Activated naive CD4-positive, alpha-beta T cell treated with Interleukin-2 at 50 U/mL for 16 hours (primary cell): ENCODE data around the gene PARD3.
"Not testable (repeated sequence)": the region's sequence is repeated elsewhere in the genome, so short reads cannot be mapped to it uniquely, and the experiment has no call there.

ENCODE experiments used
- DNase-seq: peaks from one replicate; pipeline ENCODE4 v3.0.0-alpha.2; 2020

The PARD3 gene

GRCh38 chr10:34479520-34480179, 335.4 kb downstream of the PARD3 start:
- no peak for DNase-seq

GRCh38 chr10:34477249-34477648, 337.8 kb downstream of the PARD3 start:
- DNase-seq: no peak

- no peak for DNase-seq
These were observed 338.5 kb downstream of the PARD3 start for GRCh38 chr10:34476608-34477007.

GRCh38 chr10:34475786-34476185, 339.3 kb downstream of the PARD3 start:
- no peak for DNase-seq

GRCh38 chr10:34475274-34475646, 339.8 kb downstream of the PARD3 start:
- DNase-seq: no peak

GRCh38 chr10:34474555-34475273, 340.4 kb downstream of the PARD3 start:
- DNase-seq: no peak

- no peak for DNase-seq
These were observed 341.1 kb downstream of the PARD3 start for GRCh38 chr10:34474009-34474376.

- DNase-seq: no peak
These were observed 341.7 kb downstream of the PARD3 start for GRCh38 chr10:34473174-34474008.

- no peak for DNase-seq
These were observed 344.8 kb downstream of the PARD3 start for GRCh38 chr10:34470307-34470706.

GRCh38 chr10:34469446-34469845, 345.6 kb downstream of the PARD3 start:
- no peak for DNase-seq

GRCh38 chr10:34467902-34468301, 347.2 kb downstream of the PARD3 start:
- DNase-seq: no peak

- DNase-seq: no peak
These were observed 347.7 kb downstream of the PARD3 start for GRCh38 chr10:34467364-34467763.

- no peak for DNase-seq
These were observed 349.4 kb downstream of the PARD3 start for GRCh38 chr10:34465678-34466077.

- DNase-seq: no peak
These were observed 350.5 kb downstream of the PARD3 start for GRCh38 chr10:34464591-34464990.

- DNase-seq: no peak
These were observed 351.1 kb downstream of the PARD3 start for GRCh38 chr10:34464000-34464399.

GRCh38 chr10:34462993-34463392, 352.1 kb downstream of the PARD3 start:
- no peak for DNase-seq

- DNase-seq: no peak
These were observed 353.0 kb downstream of the PARD3 start for GRCh38 chr10:34462056-34462455.

GRCh38 chr10:34454590-34455261, 360.4 kb downstream of the PARD3 start:
- DNase-seq: no peak

- no peak for DNase-seq
These were observed 365.3 kb downstream of the PARD3 start for GRCh38 chr10:34449836-34450235.

- no peak for DNase-seq
These were observed 369.0 kb downstream of the PARD3 start for GRCh38 chr10:34446049-34446448.

- no peak for DNase-seq
These were observed 370.6 kb downstream of the PARD3 start for GRCh38 chr10:34444223-34445183.

- not testable (repeated sequence) for DNase-seq
These were observed 375.7 kb downstream of the PARD3 start for GRCh38 chr10:34439386-34439785.
